GM19438 (cell line): ENCODE measurements around the gene BCL2L2.
"Not testable (repeated sequence)": the region's sequence is repeated elsewhere in the genome, so short reads cannot be mapped to it uniquely, and the experiment has no call there.

Experiments used
- ATAC-seq: cut with Tn5 transposase; IDR thresholded peaks from one replicate; pipeline ENCODE4 v1.9.1; 2021; ENCODE audit warnings: low read depth; ENCODE audit not compliant: unreplicated experiment

BCL2L2 gene

GRCh38 chr14:23322568-23323517, 16.2 kb downstream of the BCL2L2 start:
- ATAC-seq = no peak

DNA sequence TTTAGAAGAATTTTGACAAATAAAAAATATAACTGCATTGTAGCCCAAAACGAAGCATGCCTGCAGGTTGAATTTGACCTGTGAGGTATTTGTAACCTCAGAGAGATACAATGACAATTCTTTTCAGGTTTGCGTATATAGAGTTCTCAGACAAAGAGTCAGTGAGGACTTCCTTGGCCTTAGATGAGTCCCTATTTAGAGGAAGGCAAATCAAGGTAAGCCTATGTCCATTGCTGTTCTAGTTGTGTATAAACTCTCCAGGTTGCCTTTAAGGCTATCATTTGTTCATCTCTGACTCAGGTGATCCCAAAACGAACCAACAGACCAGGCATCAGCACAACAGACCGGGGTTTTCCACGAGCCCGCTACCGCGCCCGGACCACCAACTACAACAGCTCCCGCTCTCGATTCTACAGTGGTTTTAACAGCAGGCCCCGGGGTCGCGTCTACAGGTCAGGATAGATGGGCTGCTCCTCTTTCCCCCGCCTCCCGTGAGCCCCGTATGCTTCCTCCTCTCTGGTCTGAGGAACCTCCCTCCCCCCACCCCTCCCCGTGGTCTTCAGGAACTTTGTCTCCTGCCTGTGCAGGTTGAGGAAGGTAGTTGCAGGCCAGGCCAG, 17.3 kb downstream of the BCL2L2 start:
- ATAC-seq = no peak

GRCh38 chr14:23324455-23324846, 17.8 kb downstream of the BCL2L2 start:
- no peak for ATAC-seq

- ATAC-seq = no peak
These were observed 18.4 kb downstream of the BCL2L2 start for GRCh38 chr14:23324993-23325392.

GRCh38 chr14:23325746-23326145, 19.1 kb downstream of the BCL2L2 start:
- ATAC-seq = not testable (repeated sequence)

DNA sequence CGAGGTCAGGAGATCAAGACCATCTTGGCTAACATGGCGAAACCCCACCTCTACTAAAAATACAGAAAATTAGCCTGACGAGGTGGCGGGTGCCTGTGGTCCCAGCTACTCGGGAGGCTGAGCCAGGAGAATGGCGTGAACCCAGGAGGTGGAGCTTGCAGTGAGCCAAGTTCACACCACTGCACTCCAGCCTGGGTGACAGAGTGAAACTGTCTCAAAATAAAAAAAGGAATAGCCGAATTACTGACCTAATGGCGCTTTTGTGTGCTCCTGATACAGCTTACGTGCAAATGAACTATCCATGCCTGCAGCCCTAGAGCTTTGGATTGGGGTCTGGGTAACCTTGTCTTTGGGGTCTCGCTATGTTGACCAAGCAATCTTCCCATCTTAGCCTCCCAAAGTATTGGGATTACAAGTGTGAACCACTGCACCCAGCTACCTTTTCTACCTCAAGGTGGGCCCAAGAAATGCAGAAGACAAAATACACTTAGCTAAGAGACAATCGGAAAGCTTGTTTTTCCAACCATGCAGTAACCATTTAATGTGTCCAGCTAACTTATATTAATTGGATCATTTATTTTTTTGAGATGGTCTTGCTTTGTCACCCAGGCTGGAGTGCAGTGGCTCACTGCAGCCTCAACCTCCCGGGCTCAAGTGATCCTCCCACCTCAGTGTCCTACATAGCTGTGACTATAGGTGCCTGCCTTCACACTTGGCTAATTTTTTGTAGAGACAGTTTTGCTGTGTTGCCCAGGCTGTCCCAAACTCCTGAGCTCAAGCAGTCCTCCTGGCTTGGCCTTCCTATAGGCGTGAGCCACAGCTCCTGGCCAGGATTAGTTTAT, 20.1 kb downstream of the BCL2L2 start:
- no peak for ATAC-seq

- ATAC-seq = no peak
These were observed 21.5 kb downstream of the BCL2L2 start for GRCh38 chr14:23327947-23328744.

GRCh38 chr14:23335623-23336022, 29.0 kb downstream of the BCL2L2 start:
- no peak for ATAC-seq

- ATAC-seq = no peak
These were observed 33.1 kb downstream of the BCL2L2 start for GRCh38 chr14:23339506-23340268.

DNA sequence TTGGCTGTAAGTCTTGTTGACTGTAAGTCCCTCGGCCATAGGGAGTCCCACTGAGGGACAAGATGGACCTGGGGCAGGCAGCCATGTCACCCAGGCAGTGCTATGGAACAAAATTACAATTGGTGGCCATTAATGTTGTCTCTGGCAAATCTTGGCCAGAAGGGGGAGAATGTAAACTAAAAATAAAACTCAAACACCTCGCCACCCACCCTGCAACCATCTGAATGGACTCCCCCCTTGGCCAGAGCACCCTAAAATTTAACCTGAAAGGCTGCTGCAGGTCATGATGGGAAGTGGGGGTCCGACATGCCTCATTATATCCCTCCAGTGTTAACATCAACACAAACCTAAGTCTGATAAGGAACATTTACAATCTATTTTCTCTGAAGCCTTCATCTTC, 37.8 kb downstream of the BCL2L2 start:
- no peak for ATAC-seq

- no peak for ATAC-seq
These were observed 39.5 kb downstream of the BCL2L2 start for GRCh38 chr14:23345987-23346692.

DNA sequence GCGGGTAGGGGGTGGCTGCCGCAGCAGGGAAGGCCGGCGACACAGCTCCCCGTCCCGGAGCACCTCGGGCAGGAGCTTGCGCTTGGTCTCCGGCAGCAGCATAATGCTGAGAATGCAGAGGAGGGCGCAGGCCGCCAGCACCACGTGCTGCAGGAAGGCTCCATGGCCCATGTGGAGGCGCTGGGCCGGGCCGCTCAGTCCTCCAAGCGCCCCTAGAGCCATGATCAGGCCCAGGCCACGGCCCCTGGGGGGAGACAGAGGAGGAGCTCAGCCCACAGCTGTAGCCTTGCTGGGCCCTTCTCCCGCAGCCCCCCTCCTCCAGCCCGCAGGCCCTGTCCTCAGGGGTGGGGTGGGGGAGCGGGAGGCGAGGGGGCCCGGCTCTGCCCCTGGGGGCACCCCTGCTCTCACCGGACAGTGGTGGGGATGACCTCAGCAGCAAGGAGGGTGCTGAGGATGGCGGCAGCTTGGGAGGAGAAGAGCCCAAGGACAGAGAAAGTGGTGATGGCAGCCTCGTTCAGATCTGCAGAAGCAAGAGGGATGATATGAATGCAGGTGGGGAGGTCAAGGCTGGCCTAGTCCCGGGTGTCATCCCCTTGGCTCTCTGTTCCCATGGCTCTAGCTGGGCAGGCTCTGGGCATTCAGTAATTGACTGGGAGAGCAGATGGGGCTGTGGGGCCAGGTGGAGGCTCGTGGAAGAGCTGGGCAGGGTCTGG, 40.2 kb downstream of the BCL2L2 start:
- ATAC-seq = no peak

GRCh38 chr14:23347406-23348296, 41.0 kb downstream of the BCL2L2 start:
- no peak for ATAC-seq

GRCh38 chr14:23348297-23348655, 41.6 kb downstream of the BCL2L2 start:
- no peak for ATAC-seq

GRCh38 chr14:23349156-23349845, 42.7 kb downstream of the BCL2L2 start:
- ATAC-seq = no peak

DNA sequence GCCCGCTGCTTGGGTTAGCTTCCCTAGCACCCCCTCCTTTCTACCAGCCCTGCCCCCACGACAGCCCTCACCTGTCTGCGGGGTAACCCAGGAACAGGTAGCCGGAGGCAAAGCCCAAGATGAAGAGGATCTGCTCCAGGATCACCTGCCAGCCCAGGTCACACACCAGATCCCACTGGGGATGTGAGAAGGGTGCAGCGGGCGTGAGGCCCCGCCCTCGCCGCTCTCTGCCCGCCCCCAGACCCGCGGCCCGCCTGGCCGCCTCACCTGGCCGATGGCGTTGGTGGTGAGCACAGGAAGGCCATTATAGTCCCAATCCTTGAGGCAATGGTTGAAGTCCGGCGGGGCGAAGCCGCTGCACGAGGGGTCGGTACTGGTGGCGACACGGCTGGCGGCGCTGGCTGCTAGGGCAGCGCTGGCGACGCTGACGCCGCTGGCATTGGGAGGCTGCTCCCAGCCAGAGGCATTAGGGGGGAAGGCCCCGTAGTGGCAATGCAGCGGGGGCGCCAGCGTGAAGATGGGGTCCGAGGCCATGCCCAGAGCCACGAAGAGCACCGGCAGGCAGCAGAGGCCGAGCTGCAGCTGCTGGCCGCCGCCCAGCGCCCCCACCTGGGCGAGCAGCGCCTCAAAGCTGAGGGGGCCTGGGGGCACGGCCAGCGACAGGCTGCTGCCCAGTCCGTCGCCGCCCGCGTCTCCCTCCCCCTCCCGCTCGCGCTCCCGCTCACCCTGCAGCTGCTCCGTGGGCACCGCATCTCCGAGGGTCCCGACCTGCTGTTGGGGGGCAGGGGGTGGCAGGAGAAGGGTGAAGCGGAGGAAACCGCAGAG, 45.3 kb downstream of the BCL2L2 start:
- ATAC-seq = no peak
